VCaP (cell line): ENCODE results near the gene SIDT1.

ENCODE experiments used
- H3K27ac ChIP-seq: fragments of 450-650 bp; 2 replicates; pipeline ENCODE4 v1.5.1; 2017
- TF ChIP-seq, protein P1 (sequence below): fragments of 450-650 bp; conservative IDR thresholded peaks from 2 replicates; pipeline ENCODE4 v1.5.1; 2017; ENCODE audit warnings: mild to moderate bottlenecking, moderate library complexity

SIDT1 gene

DNA sequence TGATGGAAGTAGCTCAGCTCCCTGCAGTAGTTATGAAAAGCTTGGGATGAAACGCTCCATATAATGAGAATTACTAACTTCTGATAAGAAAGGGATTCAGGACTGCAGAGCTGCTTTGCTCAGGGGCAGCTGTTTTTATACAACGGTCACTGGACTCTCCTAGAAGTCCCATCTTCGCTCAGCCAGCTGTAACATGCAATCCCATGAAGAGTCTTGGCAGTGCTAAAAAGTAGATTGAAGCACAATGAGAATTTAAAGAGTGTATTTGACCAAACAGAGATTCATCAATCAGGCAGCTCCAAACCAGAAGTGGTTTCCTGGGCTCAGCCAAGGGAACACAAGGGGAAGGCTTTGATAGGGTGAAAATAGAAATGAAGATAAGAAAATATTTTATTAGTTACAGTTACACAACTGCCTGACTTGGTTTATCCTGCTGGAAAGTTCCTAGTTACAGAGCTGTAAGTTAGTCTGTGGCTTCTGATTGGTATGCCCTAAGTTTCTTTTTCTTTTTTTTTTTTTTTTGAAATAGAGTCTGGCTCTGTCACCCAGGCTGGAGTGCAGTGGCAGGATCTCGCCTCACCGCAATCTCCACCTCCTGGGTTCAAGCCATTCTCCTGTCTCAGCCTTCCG lies 24.1 kb downstream of the SIDT1 start:
- TF ChIP-seq, protein P1, sequence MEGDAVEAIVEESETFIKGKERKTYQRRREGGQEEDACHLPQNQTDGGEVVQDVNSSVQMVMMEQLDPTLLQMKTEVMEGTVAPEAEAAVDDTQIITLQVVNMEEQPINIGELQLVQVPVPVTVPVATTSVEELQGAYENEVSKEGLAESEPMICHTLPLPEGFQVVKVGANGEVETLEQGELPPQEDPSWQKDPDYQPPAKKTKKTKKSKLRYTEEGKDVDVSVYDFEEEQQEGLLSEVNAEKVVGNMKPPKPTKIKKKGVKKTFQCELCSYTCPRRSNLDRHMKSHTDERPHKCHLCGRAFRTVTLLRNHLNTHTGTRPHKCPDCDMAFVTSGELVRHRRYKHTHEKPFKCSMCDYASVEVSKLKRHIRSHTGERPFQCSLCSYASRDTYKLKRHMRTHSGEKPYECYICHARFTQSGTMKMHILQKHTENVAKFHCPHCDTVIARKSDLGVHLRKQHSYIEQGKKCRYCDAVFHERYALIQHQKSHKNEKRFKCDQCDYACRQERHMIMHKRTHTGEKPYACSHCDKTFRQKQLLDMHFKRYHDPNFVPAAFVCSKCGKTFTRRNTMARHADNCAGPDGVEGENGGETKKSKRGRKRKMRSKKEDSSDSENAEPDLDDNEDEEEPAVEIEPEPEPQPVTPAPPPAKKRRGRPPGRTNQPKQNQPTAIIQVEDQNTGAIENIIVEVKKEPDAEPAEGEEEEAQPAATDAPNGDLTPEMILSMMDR, result no peak

DNA sequence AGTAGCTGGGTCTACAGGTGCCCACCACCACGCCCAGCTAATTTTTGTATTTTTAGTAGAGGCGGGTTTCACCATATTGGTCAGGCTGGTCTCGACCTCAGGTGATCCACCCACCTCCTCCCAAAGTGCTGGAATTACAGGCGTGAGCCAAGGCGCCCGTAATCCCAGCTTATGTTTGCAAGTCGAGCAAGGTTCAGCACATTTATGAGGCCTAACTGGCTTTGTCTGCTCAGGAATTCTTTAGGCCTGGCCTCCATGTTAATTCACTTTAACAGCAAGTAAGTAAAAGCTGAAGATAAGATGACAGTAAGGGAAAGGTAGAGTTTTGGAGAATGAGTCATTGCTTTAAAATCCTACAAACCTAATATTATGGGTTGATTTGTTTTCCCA lies 24.6 kb downstream of the SIDT1 start:
- TF ChIP-seq, protein P1, result no peak
- H3K27ac ChIP-seq, result no peak overlapping the region

More for the DNA sequence above, 24.1 kb downstream of the SIDT1 start:
- H3K27ac ChIP-seq, result no peak overlapping the region

DNA sequence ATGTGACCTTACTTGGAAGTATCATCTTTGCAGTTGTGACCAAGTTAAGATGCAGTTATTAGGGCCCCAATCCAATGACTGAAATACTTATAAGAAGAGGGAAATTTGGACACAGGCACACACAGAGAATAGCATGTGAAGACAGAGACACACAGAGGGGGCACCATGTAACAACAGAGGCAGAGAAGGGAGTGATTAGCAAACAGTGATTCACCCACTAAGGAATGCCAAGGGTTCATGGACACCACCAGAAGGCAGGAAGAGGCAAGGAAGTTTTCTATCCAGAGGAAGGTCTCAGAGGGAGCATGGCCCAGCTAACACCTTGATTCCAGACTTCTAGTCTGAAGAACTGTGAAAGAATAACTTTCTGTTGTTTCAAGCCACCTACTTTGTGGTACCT lies 25.0 kb downstream of the SIDT1 start:
- TF ChIP-seq, protein P1, result no peak
- H3K27ac ChIP-seq, result peak overlapping the region; percentile 30

DNA sequence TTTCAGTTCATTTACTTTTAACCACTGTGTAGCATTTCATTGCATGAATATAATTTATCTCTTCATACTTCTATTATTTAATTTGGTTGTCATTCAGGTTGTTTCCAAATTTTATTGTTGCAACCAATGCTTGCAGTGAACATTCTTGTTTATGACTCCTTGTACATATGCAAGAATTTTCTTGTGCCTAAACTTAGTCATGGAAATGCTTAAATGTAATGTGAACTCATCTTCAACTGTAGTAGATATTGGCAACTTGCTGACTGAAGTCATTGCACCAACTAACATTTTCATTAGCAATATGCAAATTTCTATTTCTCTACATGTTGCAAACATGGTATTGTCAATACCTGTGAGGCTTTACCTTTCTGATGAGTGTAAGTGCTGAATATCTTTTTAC lies 26.7 kb downstream of the SIDT1 start:
- TF ChIP-seq, protein P1, result no peak
- peak overlapping the region; percentile 30 for H3K27ac ChIP-seq

DNA sequence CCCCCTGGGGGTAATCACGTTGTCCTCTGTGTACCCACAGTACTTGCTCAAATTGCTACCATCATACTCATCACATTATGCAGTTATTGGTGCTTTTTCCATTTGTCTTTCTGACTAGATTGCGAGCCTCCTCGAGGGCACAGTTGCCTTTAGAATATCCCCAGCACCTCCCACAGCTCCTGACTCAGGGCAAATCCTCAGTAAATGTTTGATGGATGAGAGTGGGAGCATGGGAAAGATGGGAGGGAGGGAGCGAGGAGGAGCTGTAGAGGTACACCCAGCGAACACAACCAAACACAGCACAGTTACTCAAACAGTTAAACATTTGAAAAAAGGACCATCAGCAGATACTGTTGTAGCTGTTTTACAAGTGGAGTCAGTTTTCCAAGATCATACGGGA lies 27.9 kb downstream of the SIDT1 start:
- no peak overlapping the region for H3K27ac ChIP-seq
- TF ChIP-seq, protein P1, result no peak

DNA sequence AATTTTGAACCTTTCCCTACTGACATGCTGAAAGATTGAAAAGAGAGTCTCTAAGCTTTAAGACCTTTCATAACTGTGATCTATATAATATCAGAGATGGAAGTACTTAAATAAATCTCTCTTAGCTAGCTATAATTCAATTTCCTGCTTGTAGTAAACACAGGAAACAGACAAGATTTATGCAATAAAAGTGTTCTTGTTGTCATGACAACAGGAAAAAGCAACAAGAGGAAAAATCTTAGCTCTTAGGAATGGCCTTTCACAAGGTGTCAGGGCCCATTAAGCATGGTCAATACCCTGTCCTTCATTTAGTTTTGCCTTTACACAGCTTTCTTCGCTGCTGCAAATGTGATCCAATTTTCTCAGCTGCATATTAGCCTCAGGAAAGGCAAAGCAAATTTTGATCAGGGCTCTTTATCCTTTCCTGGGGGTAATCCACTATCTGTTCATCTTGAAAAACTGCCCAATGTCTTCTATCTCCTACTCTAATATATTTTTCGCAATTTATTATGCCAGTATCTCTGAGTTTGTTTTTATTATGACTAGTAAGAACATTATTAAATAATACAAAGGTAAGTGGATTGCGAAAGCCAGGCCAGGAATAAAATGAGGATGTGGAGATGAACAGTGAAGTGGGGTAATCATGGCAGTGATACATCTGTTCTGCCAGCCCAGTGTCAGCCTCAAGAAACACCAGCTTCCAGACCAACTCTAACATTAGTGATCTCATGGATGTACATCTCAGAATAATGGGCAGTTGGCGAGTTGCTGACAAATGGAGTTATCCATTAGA lies 28.7 kb downstream of the SIDT1 start:
- no peak overlapping the region for H3K27ac ChIP-seq
- TF ChIP-seq, protein P1, result no peak

DNA sequence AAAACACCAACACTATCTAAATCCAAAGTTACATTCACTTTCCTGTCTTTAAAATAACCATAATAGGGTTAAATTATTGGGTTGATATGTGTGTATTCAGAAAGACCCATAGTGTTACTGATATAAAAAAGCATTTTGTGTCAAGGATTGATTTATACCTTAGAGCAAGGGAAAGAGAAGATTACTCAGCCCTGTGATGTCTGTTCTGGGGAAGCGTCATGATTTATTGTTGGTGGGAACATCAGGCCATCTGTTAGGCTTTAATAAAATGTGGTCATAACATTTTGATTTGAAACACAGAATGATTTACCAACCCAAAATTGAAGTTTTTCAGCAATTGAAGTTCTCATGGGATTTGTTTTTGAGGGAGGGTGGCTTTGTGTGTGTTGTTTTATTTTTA lies 33.2 kb downstream of the SIDT1 start:
- TF ChIP-seq, protein P1, result no peak
- H3K27ac ChIP-seq, result no peak overlapping the region
